ENCODE results near the gene TEX264.
A peak's percentile ranks its signal among the peaks of the same experiment; 100 is the strongest.

Gene TEX264

GRCh38 chr3:51675201-51675611 lies 4.2 kb downstream of the TEX264 start:
- DNase-seq, result no peak

GRCh38 chr3:51676102-51676640 lies 5.1 kb downstream of the TEX264 start:
- no peak for DNase-seq

- DNase-seq, result no peak
Observed at GRCh38 chr3:51677358-51677757, 6.3 kb downstream of the TEX264 start.

GRCh38 chr3:51678186-51678585 lies 7.1 kb downstream of the TEX264 start:
- DNase-seq, result no peak

GRCh38 chr3:51678641-51679040 lies 7.6 kb downstream of the TEX264 start:
- DNase-seq, result no peak

GRCh38 chr3:51679318-51679717 lies 8.3 kb downstream of the TEX264 start:
- DNase-seq, result no peak

- no peak for DNase-seq
Observed at GRCh38 chr3:51679777-51680176, 8.7 kb downstream of the TEX264 start.

- DNase-seq, result no peak
Observed at GRCh38 chr3:51680196-51680595, 9.1 kb downstream of the TEX264 start.

- DNase-seq, result no peak
Observed at GRCh38 chr3:51680663-51681230, 9.7 kb downstream of the TEX264 start.

GRCh38 chr3:51681453-51681852 lies 10.4 kb downstream of the TEX264 start:
- DNase-seq, result no peak

- peak; percentile 41 for DNase-seq
Observed at GRCh38 chr3:51682079-51682478, 11.0 kb downstream of the TEX264 start.

- DNase-seq, result no peak
Observed at GRCh38 chr3:51682526-51682925, 11.5 kb downstream of the TEX264 start.

GRCh38 chr3:51683566-51683965 lies 12.5 kb downstream of the TEX264 start:
- DNase-seq, result no peak

- DNase-seq, result no peak
Observed at GRCh38 chr3:51684971-51685751, 14.1 kb downstream of the TEX264 start.

- no peak for DNase-seq
Observed at GRCh38 chr3:51686056-51686455, 15.0 kb downstream of the TEX264 start.

- DNase-seq, result no peak
Observed at GRCh38 chr3:51686512-51687215, 15.6 kb downstream of the TEX264 start.

GRCh38 chr3:51687431-51688205 lies 16.6 kb downstream of the TEX264 start:
- DNase-seq, result no peak

- no peak for DNase-seq
Observed at GRCh38 chr3:51688206-51688600, 17.2 kb downstream of the TEX264 start.

GRCh38 chr3:51691021-51691420 lies 20.0 kb downstream of the TEX264 start:
- no peak for DNase-seq

GRCh38 chr3:51691949-51692348 lies 20.9 kb downstream of the TEX264 start:
- DNase-seq, result no peak

GRCh38 chr3:51692980-51693395 lies 21.9 kb downstream of the TEX264 start:
- DNase-seq, result no peak

GRCh38 chr3:51696954-51697353 lies 25.9 kb downstream of the TEX264 start:
- DNase-seq, result no peak

- DNase-seq, result no peak
Observed at GRCh38 chr3:51698209-51698608, 27.2 kb downstream of the TEX264 start.

Measured in DMS79 treated with DMSO at 0.1 percent for 48 hours (cell line).